IPS-18a (cell line): ENCODE results near the gene SPRED2.

Experiments
- H3K27ac ChIP-seq: one replicate; pipeline ENCODE4 v1.5.1; 2013; ENCODE audit warnings: low read length
- H3K27me3 ChIP-seq: one replicate; pipeline ENCODE4 v1.6.1; 2013; ENCODE audit warnings: mild to moderate bottlenecking, low read length; ENCODE audit not compliant: control insufficient read depth, insufficient read depth
- H3K36me3 ChIP-seq: one replicate; pipeline ENCODE4 v1.6.1; 2013; ENCODE audit warnings: low read depth, low read length; ENCODE audit not compliant: control insufficient read depth
- H3K4me1 ChIP-seq: one replicate; pipeline ENCODE4 v1.6.1; 2013; ENCODE audit warnings: low read depth, low read length; ENCODE audit not compliant: control insufficient read depth
- H3K4me3 ChIP-seq: one replicate; pipeline ENCODE4 v1.5.1; 2013; ENCODE audit warnings: low read length
- H3K9ac ChIP-seq: one replicate; pipeline ENCODE4 v1.6.1; 2013; ENCODE audit warnings: mild to moderate bottlenecking, low read length, moderate library complexity
- H3K9me3 ChIP-seq: one replicate; pipeline ENCODE4 v1.6.1; 2013; ENCODE audit warnings: low read depth, low read length; ENCODE audit not compliant: control insufficient read depth

The SPRED2 gene

DNA sequence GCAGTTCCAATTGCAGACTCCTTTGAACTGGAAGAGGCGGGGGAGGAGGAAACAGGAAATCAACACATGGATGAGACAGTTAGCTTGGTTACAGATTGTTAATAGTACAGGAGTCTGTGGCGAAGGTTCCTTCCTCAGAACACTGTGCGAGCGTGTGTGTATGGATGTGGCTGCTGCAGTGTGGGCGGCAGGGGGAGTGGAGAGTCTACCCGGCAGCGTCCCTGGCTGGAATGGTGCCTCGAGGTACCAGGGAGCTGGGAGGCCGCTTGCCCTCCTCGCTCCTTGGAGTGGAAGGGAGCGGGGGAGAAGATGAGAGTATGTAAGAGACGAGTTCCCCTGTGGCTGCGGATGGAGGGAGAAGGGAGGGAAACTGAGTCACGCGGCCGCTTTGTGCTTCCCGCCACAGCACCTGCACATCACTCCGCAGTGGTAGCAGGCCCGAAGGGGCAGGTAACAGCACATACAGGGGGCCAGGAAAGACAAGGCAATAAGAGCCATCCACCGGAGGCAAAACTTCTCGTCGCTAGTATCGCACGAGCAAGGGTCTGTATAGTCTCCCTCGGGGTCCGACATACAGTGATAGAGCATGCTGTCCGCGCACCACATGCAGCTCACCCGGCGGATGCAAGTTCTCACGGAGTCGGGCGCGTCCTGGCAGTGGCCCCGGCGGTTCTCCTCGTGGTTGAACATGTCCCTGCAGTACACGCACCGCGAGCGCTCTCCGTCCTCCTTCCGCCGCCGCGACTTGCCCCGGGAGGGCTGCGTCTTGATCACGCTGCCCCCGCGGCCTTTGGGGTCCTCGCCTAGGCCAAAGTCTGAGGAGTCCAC, 119.1 kb downstream of the SPRED2 start:
- Histone ChIP-seq H3K27ac (no peak overlapping the region), H3K9me3 (no peaks in the 10 kb centered on the region), H3K9ac (no peak overlapping the region), H3K27me3 (no peaks in the 10 kb centered on the region), H3K4me3 (no peak overlapping the region), H3K36me3 (peaks cover 15% of the 10 kb centered on the region), H3K4me1 (no peaks in the 10 kb centered on the region)

DNA sequence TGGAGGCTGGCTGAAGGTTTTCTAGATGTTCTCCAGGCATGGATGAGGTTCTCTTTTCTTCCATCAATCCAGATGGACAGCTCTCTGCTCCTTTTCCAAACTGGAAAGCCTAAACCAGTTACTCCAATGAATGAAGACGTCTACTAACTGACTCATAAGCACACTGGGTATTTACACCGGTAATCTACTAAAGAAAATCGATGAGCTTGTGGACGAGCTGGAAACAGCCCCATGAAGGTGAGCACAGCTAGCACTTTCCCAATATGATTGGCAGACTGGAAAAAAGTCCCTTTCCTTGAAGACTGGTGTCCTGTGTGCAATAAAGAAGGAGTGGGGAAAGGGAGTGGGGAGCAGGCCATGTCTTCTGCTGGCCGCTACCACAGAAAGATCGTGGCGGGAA, 120.8 kb downstream of the SPRED2 start:
- H3K4me1 ChIP-seq, result no peaks in the 10 kb centered on the region

DNA sequence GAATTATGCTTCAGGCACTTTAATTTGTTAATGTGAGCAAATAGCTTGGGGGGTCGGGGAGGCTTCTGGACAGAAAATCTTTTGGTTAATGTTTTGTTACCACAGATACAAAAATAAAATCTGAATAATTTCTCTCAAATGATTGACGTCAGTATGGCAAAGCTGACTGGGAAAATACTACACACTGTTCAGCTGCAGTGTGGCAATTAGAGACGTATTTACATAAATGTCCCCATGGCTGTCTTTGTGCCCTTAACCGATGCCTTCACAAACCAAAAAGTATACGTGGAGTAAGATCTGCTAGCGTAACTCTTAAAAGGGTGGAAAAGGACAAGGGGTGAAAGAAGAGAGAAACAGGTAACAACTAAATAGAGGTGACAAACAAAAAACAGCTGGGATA, 121.3 kb downstream of the SPRED2 start:
- H3K36me3 ChIP-seq, result peaks cover 15% of the 10 kb centered on the region
- no peaks in the 10 kb centered on the region for H3K4me1 ChIP-seq
- no peak overlapping the region for H3K4me3 ChIP-seq
- no peaks in the 10 kb centered on the region for H3K9me3 ChIP-seq
- H3K9ac ChIP-seq, result no peak overlapping the region
- H3K27me3 ChIP-seq, result no peaks in the 10 kb centered on the region
- no peak overlapping the region for H3K27ac ChIP-seq

More for the DNA sequence above, 120.8 kb downstream of the SPRED2 start:
- Histone ChIP-seq H3K9ac (no peak overlapping the region), H3K4me3 (no peak overlapping the region), H3K27me3 (no peaks in the 10 kb centered on the region), H3K9me3 (no peaks in the 10 kb centered on the region), H3K27ac (no peak overlapping the region), H3K36me3 (peaks cover 15% of the 10 kb centered on the region)

DNA sequence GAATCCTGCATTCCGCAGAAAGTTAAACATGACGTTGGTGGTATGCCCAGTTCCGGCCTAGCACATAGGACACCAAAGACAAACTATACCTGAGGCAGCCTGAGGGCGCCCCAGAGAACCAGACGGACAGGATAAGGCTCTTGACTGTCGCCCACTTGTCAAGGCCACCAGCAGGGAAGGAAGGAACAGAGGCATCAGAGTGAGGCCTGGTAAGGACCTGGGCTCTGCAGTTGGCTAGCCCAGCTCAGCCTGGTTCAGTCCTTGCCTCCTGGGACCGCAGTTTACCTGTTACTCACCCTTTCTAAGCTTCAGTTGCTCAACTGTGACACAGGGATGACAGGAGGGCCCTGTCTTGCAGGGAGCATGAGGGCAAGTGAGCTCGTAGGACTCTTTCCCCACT, 122.7 kb downstream of the SPRED2 start:
- H3K4me1 ChIP-seq, result no peaks in the 10 kb centered on the region
- peaks cover 15% of the 10 kb centered on the region for H3K36me3 ChIP-seq
- H3K4me3 ChIP-seq, result no peak overlapping the region
- H3K9me3 ChIP-seq, result no peaks in the 10 kb centered on the region
- H3K27me3 ChIP-seq, result no peaks in the 10 kb centered on the region
- no peak overlapping the region for H3K9ac ChIP-seq
- no peak overlapping the region for H3K27ac ChIP-seq

DNA sequence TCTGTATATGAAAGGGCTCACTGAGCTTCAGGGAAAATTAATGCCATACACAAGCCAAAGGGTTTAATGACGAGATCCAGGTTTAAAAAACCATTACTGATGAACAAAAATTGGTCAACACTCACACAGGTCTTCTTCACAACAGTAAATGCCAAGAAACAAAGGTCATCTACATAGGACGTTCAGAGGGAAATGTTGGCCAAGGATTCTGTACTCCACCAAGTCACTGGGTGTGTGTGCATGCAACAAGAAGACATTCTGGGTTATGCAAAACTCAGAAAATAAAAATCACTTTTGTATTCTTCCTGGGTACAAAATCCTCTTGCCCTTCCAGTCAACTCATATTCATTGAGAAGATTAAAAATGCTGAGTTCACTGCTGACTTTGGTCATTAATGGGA, 126.5 kb downstream of the SPRED2 start:
- no peaks in the 10 kb centered on the region for H3K36me3 ChIP-seq
- no peak overlapping the region for H3K27ac ChIP-seq
- peaks cover 9% of the 10 kb centered on the region for H3K27me3 ChIP-seq
- H3K4me1 ChIP-seq, result peaks cover 9% of the 10 kb centered on the region
- H3K4me3 ChIP-seq, result no peak overlapping the region
- no peaks in the 10 kb centered on the region for H3K9me3 ChIP-seq
- H3K9ac ChIP-seq, result no peak overlapping the region

DNA sequence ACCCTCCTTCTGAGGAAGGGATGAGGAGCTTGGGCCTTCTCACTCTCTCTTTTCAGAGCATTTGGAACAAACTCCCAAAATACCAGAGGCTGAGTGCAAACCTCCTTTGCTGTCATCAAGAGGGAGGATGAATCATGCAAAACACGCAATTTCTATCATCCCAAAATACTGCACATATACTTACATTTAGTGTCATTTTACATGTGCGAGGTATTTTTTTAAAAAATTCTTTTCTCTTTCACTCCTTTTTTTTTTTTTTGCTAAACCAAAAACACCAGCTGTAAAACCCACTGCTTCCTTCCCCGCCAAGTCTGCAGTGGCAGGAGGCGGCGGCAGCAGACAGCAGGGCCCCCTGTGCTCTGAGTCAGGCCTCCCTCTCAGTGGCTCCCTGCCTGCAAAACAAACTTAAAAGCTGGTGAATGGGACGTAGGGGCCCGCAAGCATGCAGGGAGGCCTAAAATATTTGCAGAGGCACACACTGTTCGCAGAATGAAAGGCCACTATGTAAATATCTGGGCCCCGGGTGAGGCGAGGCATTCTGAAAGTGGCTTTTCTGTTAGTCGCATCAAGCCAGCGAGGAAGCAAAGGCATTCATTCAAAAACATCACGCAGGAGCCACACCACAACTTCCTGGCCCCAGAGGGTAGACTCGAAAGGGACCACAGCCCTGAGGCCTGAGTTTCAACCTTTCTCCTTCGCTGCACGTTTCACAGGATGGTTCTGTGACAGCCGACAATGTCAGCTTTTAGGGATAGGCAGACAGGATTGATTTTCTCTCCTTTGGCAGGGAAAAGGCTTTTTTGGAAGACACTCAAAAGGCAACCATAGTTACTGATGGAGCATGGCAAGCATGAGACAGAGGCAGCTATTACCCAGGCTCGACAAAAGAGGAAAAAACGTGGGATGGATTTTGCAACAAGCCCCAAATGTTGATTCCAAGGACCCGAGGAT, 131.4 kb downstream of the SPRED2 start:
- H3K36me3 ChIP-seq, result no peaks in the 10 kb centered on the region
- peaks cover 9% of the 10 kb centered on the region for H3K27me3 ChIP-seq
- H3K4me3 ChIP-seq, result peak overlapping the region; percentile 27
- H3K9me3 ChIP-seq, result no peaks in the 10 kb centered on the region
- peaks cover 20% of the 10 kb centered on the region for H3K4me1 ChIP-seq
- no peak overlapping the region for H3K9ac ChIP-seq
- H3K27ac ChIP-seq, result no peak overlapping the region

DNA sequence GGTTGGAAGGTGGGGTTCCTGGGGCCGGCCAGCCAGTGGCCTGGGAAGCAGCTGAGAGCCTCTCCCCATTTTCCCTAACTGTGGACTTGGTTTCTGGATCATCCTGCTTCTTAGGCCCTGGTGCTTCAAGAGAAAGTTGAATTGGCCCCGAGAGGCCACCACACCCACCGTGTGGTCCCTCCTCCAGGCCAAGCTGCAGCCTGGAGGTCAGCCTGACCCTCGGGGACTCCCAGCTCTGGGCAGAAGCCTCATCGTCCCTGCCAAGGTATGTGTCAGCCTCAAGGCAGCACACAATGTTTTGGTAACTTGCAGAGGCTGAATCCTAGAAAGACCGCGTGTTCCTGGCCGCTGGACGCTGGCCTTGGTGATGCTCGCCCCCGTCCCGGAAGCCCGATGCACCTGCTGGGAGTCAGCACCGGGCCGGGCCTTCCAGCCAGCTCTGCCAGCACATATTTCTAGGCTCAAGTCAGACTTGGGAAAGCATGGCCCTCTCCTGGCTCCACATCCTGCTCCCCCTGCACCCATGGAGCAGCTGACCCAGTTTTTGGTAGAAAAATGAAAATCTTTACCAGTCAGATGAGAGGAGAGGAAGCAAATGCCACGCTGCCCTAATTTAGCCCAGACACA, 132.2 kb downstream of the SPRED2 start:
- H3K9ac ChIP-seq, result no peak overlapping the region
- H3K4me1 ChIP-seq, result peaks cover 20% of the 10 kb centered on the region
- no peak overlapping the region for H3K4me3 ChIP-seq
- no peaks in the 10 kb centered on the region for H3K36me3 ChIP-seq
- H3K27ac ChIP-seq, result no peak overlapping the region
- H3K9me3 ChIP-seq, result no peaks in the 10 kb centered on the region
- H3K27me3 ChIP-seq, result peaks cover 9% of the 10 kb centered on the region

DNA sequence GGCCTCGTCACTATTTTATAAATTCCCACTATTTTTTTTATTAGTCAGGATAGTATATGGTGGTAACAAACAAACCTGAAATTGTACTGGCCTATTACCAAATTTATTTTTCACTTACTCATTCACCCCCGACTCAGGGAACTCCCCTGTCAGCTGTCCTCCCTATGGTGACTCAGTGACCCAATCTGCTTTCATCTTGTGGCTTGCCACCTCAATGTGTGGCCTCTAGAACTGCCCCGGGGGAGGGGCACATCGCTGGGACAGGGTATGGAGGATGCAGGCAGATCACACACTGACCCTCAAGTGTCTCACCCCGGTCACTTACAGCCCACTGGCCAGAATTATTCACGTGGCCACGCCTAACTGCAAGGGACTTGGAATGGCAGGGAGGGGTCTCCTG, 133.2 kb downstream of the SPRED2 start:
- Histone ChIP-seq H3K27ac (no peak overlapping the region), H3K4me1 (peaks cover 21% of the 10 kb centered on the region), H3K27me3 (peaks cover 9% of the 10 kb centered on the region), H3K36me3 (no peaks in the 10 kb centered on the region), H3K4me3 (no peak overlapping the region), H3K9me3 (no peaks in the 10 kb centered on the region), H3K9ac (no peak overlapping the region)

DNA sequence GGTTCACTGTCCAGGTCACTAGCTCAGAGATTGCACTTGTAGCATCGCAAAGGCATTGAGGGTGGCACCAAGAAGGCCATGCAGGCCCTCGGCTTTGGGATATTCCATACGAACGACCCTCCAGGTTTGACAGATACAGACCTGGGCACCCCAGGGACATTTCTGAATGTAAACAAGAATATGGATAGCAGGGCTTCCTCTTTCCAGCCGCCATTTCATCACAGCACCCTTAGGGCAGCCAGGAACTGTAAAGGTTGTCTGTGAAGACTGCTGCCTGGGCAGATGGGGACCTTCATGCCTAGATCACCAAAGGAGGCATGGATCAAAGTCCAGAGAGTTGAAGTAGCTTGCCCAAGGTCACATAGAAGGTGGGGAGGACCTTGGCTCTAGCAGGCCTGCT, 134.3 kb downstream of the SPRED2 start:
- H3K9me3 ChIP-seq, result no peaks in the 10 kb centered on the region
- H3K4me3 ChIP-seq, result no peak overlapping the region
- H3K9ac ChIP-seq, result no peak overlapping the region
- H3K27me3 ChIP-seq, result peaks cover 9% of the 10 kb centered on the region
- H3K36me3 ChIP-seq, result no peaks in the 10 kb centered on the region
- H3K27ac ChIP-seq, result no peak overlapping the region
- peaks cover 28% of the 10 kb centered on the region for H3K4me1 ChIP-seq

DNA sequence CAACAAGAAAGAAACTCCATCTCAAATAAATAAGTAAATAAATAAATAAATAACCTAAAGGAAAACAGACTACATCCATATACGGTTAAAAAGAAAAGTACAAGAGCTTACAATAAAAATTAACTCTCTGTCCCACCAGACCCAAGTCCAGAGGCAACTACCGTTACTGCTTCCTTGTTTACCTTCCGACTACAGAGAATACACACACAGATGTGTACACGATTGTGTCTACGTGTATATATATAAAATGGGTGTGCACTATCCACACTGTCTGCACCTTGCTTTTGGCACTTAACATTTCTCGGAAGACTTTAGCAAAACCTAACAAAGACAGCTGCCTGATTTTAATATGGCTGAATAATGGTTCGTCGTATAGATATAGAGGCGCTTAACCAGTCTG, 134.9 kb downstream of the SPRED2 start:
- Histone ChIP-seq H3K9me3 (no peaks in the 10 kb centered on the region), H3K4me3 (no peak overlapping the region), H3K4me1 (peaks cover 30% of the 10 kb centered on the region), H3K27ac (no peak overlapping the region), H3K36me3 (no peaks in the 10 kb centered on the region), H3K27me3 (peaks cover 8% of the 10 kb centered on the region), H3K9ac (no peak overlapping the region)

DNA sequence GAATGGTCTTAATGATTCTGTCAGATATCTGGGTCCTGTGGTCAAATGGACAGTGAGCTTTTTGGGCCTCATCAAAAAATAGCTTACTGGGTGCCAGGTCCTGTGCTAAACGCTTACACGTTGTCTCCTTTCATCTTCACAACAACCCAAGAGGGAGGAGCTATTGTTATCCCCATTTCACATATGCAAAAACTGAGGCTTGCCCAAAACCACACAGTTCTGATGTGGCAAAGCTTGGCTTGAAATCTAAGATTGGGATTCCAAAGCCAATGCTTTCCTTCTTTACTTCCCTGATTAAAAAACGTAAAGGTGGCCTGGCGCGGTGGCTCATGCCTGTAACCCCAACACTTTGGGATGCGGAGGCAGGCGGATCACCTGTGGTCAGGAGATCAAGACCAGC, 135.4 kb downstream of the SPRED2 start:
- Histone ChIP-seq H3K27ac (no peak overlapping the region), H3K9ac (no peak overlapping the region), H3K27me3 (peaks cover 2% of the 10 kb centered on the region), H3K9me3 (no peaks in the 10 kb centered on the region), H3K36me3 (no peaks in the 10 kb centered on the region), H3K4me3 (no peak overlapping the region), H3K4me1 (peaks cover 30% of the 10 kb centered on the region)
